GDM1 (cell line): ENCODE results near the gene P2RY14.

ENCODE experiments used
- DNase-seq: peaks from one replicate; lab custom pipeline; 2025; lab: John Stamatoyannopoulos, UW

Gene P2RY14

DNA sequence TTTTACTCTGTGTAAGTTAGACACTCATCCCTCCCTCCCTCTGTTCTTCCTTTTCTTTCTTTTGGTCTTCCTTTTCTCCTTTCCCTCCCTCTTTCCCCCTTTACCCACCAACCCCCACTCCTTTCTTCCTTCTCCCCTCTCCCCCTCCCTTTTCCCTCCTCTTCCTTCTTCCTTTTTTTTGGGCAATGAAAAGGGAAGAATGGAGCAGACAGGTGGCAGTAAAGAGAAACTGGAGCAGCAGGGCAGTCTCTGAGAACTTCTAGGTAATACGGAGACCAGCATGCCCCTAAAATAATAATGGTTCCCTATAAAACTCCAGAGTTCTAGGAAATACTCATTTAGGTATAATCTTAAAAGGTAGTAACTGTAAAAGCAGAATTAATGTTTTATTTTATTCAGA is 63.9 kb downstream of the P2RY14 start:
- no peak for DNase-seq

DNA sequence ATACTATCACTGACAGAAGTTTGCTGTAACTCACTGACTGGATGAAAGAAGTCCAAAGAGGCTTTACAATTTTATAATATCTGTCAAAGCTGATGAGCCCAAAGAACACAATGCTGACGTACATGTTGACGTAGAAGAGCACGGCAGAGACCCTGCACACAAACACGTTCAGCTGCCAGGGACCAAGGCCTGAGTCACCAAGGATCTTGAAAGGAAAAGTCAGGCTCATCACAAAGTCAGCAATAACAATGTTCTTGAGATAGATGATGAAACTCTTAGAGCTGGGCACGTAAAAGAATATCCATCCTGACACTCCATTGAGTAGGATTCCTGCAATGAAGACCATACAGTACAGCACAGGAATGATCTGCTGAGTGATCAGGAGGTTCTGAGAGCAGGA is 64.5 kb downstream of the P2RY14 start:
- no peak for DNase-seq

GRCh38 chr3:151213151-151213550 is 65.2 kb downstream of the P2RY14 start:
- no peak for DNase-seq

DNA sequence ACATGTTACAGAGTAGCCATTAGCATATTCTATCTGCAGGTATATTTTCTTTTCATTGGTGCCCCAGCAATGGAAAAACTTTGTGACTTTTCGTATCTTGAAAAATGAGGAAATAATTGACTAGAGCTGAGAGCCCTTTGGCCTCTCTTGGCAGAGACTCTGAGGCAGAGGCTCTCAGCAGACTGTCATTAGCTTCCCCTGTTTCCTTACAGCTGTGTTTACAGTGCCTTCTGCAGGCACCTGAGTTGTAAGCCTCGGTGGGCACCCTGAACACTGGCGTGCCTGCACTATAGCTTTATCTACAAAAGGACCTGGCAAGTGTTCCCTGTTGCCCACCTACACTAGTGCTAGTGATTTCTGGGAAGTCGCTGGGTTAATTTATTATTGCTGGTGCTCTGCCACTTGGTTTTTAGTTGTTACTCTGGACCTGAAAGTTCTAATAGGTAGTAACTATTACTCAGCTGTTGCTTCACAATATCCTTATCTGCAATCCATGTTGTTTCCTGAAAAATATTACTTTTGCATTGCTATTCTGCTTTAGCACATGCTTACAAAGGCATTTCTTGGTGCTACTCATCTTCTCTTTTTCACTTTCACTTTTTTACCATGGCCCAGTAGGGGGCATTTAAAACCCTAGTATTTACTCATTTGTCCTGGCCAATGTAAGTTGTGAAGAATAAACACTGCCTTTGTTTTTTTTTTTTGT is 67.5 kb downstream of the P2RY14 start:
- no peak for DNase-seq

DNA sequence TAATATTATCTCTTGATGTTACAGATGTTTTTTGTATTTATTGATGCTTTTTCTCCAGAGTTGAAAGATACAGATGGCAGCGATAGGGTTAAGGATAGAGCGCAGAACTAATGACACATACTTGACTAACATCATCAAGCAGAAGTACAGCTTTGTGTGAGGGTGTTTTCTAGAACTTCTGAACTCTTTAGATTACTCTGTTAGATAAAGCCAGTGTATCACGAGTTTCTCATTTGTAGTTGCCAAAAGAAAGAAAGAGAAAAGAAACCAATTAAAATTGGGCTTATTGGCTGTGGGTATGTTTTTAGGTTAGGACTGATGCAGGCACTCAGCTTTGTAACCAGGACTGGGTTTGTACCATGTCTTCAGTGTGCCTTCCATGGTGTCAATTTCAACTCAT is 68.7 kb downstream of the P2RY14 start:
- no peak for DNase-seq

GRCh38 chr3:151206201-151206600 is 72.1 kb downstream of the P2RY14 start:
- no peak for DNase-seq

- no peak for DNase-seq
Measured at GRCh38 chr3:151205482-151205881, 72.9 kb downstream of the P2RY14 start.

DNA sequence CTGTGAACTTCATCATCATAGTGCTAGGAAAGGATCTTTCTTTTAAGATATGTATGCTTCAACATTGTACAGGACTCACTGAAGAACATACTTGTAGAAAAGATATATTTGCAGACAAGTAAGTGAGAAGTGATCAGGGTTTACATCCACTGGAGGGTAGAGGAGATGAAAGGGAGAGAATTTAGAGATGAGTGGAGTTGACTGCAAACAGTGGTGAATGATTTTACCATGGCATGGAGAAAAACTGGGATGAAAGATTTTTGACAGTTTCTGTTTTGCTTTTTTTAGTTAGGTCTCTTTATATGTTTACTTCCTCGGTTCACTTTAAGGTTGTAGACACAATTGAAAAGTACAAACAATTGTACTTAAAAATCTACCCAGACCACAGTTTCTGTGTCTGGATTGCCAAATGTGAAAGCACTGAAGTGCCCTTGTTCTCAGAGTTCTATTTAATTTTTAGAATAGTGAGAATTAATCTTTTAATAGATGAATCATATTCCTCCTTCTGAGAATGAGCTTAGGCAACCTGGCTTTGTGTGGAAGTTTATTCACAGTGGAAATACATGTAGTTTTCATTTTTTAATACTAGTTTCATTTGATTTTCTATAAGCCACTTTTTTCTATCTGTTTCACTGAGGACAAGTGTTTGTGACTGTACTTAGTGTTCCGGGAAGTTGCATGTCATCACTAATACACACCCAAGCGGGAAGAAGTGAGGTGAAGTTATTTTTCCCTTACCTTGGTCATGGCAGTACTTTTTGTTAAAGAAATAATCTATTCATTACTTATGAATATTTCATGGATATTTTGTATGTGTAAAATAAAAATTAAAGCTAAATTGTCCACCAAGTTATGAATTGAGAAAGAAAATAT is 73.6 kb downstream of the P2RY14 start:
- DNase-seq: no peak

DNA sequence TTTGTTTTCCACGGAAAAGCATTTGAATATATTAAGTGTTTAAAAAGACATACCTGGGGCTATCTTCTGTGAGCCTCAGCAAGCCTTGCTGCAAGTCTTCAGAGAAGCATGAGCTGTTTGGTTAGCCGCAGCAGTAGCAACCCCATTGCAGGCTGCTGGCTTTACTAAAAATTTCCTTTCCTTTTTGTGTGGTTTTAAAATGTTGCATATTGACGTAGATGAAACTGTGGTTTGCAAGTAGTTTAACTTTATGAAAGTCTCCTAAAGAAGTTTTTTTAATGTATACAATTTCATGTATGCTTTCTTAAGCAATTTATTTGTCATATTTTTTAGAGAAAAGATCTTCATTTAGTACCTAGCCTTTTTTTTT is 75.3 kb downstream of the P2RY14 start, which contains the start of gene GPR171:
Gene GPR171 (minus strand): TSS at position 166 of the 370 bp plus-strand sequence. CDS start 3,830 bp downstream, outside the sequence.
- no peak for DNase-seq

- DNase-seq: no peak
Measured at GRCh38 chr3:151201051-151201730, 77.2 kb downstream of the P2RY14 start.

- no peak for DNase-seq
Measured at GRCh38 chr3:151200586-151200985, 77.8 kb downstream of the P2RY14 start.

DNA sequence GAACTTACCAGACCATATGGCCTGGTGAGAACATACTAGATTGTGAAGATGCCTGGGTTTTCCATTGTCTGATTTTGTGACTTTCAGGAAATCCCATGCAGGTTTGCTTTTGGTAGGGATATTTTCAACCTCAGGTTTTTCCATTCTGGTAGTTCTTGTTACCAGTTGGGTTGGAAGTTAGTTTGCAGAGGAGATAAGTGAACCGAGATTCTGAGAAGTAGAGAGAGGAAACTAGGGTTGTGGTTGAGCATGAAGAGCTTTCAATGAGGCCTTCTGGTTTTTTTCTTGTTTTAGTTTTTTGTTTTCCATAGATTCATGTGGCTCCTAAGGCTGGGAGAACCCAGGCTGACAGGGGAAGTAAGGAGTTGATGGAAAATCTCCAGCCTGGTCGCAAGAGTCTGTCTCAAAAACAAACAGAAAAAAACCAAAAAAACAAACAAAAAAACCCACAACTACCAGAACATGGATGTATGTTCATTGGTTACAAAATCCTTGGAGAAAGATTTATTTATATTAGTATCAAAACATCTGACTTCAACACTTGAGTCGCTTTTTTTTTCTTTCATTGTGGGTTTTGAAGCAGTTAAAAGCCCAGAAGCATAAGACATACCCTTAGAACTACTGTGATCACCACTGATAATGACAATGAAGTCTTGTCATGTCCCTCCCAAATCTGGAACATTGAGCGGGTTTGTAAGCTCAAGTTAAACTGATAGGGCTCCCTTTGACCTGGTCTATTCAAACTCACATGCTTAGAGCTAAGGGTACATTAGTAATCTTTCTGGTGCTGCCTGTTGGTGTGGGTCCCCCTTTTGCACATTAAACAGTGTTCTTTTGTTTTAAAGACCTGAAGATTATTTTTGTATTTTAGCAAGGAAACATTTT is 78.5 kb downstream of the P2RY14 start:
- no peak for DNase-seq

- no peak for DNase-seq
Measured at GRCh38 chr3:151198849-151199248, 79.5 kb downstream of the P2RY14 start.

- no peak for DNase-seq
Measured at GRCh38 chr3:151197981-151198767, 80.2 kb downstream of the P2RY14 start.

GRCh38 chr3:151197228-151197627 is 81.1 kb downstream of the P2RY14 start:
- no peak for DNase-seq

DNA sequence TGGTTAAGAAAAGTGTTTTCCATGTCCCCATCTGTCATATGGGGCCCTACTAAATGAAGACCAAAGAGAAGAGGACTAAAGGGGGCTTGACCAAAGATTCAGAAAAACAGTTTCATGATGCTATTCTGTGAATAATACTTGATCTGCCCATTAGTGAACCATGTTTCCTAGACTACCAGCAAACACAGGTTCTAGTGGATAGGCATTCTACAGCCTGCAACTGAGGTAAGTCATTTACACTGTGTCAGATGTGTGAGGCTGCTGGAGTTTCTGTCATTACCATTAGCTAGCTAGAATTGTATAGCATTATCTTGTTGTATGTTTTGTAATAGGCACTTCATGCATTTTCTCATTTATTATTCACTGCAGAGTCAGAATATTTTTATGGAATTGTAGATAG is 81.9 kb downstream of the P2RY14 start:
- DNase-seq: no peak

DNA sequence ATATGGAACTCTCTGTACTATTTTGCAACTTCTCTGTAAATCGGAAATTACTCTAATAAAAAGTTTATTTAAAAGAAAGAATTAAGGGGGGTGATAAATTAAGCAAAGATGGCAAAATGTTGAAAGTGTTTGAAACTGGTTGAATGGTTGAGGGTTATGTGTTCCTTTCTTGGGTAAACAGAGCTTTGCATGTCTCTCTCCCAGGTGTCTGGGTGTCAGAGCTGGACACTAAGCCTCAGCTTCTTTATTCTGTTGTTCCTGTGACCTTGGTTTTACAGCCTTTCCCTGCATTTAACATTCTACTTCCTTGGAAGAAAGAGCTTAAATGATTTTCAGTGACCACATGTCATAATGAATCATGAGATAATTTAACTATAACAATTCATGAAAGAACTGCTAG is 82.5 kb downstream of the P2RY14 start:
- DNase-seq: no peak

DNA sequence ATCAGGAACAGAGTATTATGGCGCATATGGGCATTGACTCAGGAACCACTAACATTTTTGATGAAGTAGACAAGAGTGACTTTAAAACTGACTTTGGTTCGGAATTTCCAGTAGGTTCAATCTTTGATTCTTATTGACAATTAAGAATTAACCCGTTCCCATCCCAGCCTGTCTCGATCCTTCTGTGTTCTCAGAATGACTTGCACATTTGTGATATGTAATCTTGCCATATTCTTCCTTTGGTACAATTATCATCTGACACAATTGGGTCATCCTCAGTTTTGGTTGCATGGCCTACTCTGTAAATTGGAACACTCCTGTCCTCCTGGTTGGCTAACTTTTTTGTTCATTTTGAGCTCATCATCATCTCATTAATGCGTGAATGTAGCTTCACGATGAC is 85.8 kb downstream of the P2RY14 start:
- no peak for DNase-seq

- no peak for DNase-seq
Measured at GRCh38 chr3:151191095-151191494, 87.2 kb downstream of the P2RY14 start.

GRCh38 chr3:151183265-151183671 is 95.1 kb downstream of the P2RY14 start:
- no peak for DNase-seq
